ENCODE data around the gene ATRX.
"Not testable (repeated sequence)": the region's sequence is repeated elsewhere in the genome, so short reads cannot be mapped to it uniquely, and the experiment has no call there.

GRCh38 chrX:77831544-77831943 lies 45.5 kb upstream of the ATRX start:
- not testable (repeated sequence) for TF ChIP-seq CTCF (IDR thresholded peaks at IDR 0.05; ENCODE audit: low read length); EZH2 (IDR thresholded peaks at IDR 0.05; ENCODE audit: borderline replicate concordance, low read length)

All from OCI-LY1 (cell line).